ENCODE results near the gene LHX5. TPM values are rescaled to one million over a fixed set of nuclear protein-coding genes. Genes with fewer than 3 reads are reported as not detected.
A peak's percentile ranks its signal among the peaks of the same experiment; 100 is the strongest.

The LHX5 gene
- total RNA-seq, 1 donor from 2014 or later = 0.26 TPM

- Histone ChIP-seq H3K36me3 (ENCODE audit: control insufficient read depth, insufficient read depth, low read length) (no peaks in the 10 kb centered on the region), H3K4me3 (ENCODE audit: low read depth, low read length) (no peak overlapping the region), H3K27me3 (ENCODE audit: control insufficient read depth, insufficient read depth, low read length) (peaks cover 34% of the 10 kb centered on the region)
- DNase-seq (ENCODE audit: low read depth) = peak; percentile 21
- FAIRE-seq = no peak
- peak; percentile 49 for TF ChIP-seq CTCF (IDR thresholded peaks at IDR 0.05; ENCODE audit: insufficient read depth, low read length, severe bottlenecking)
These were observed 10.0 kb downstream of the LHX5 start for GRCh38 chr12:113461666-113462065.

- Histone ChIP-seq H3K36me3 (ENCODE audit: control insufficient read depth, insufficient read depth, low read length) (no peaks in the 10 kb centered on the region), H3K4me3 (ENCODE audit: low read depth, low read length) (no peak overlapping the region), H3K27me3 (ENCODE audit: control insufficient read depth, insufficient read depth, low read length) (peaks cover 21% of the 10 kb centered on the region)
- no peak for FAIRE-seq
- DNase-seq (ENCODE audit: low read depth) = no peak
- TF ChIP-seq CTCF (IDR thresholded peaks at IDR 0.05; ENCODE audit: insufficient read depth, low read length, severe bottlenecking) = no peak
These were observed 11.7 kb downstream of the LHX5 start for GRCh38 chr12:113459981-113460380.

- no peak for TF ChIP-seq CTCF (IDR thresholded peaks at IDR 0.05; ENCODE audit: insufficient read depth, low read length, severe bottlenecking)
- no peak for DNase-seq (ENCODE audit: low read depth)
- Histone ChIP-seq H3K27me3 (ENCODE audit: control insufficient read depth, insufficient read depth, low read length) (peaks cover 2% of the 10 kb centered on the region), H3K36me3 (ENCODE audit: control insufficient read depth, insufficient read depth, low read length) (no peaks in the 10 kb centered on the region), H3K4me3 (ENCODE audit: low read depth, low read length) (no peak overlapping the region)
- no peak for FAIRE-seq
These were observed 14.0 kb downstream of the LHX5 start for GRCh38 chr12:113457710-113458109.

- DNase-seq (ENCODE audit: low read depth) = no peak
- no peak for TF ChIP-seq CTCF (IDR thresholded peaks at IDR 0.05; ENCODE audit: insufficient read depth, low read length, severe bottlenecking)
- FAIRE-seq = no peak
- Histone ChIP-seq H3K27me3 (ENCODE audit: control insufficient read depth, insufficient read depth, low read length) (peaks cover 2% of the 10 kb centered on the region), H3K4me3 (ENCODE audit: low read depth, low read length) (no peak overlapping the region), H3K36me3 (ENCODE audit: control insufficient read depth, insufficient read depth, low read length) (no peaks in the 10 kb centered on the region)
These were observed 14.5 kb downstream of the LHX5 start for GRCh38 chr12:113457185-113457584.

- TF ChIP-seq CTCF (IDR thresholded peaks at IDR 0.05; ENCODE audit: insufficient read depth, low read length, severe bottlenecking) = no peak
- H3K27me3 ChIP-seq (ENCODE audit: control insufficient read depth, insufficient read depth, low read length) = peaks cover 2% of the 10 kb centered on the region
These were observed 14.9 kb downstream of the LHX5 start for GRCh38 chr12:113456761-113457160.

GRCh38 chr12:113456199-113456598, 15.5 kb downstream of the LHX5 start:
- TF ChIP-seq CTCF (IDR thresholded peaks at IDR 0.05; ENCODE audit: insufficient read depth, low read length, severe bottlenecking) = no peak
- no peak for FAIRE-seq
- Histone ChIP-seq H3K27me3 (ENCODE audit: control insufficient read depth, insufficient read depth, low read length) (peaks cover 2% of the 10 kb centered on the region), H3K4me3 (ENCODE audit: low read depth, low read length) (no peak overlapping the region), H3K36me3 (ENCODE audit: control insufficient read depth, insufficient read depth, low read length) (no peaks in the 10 kb centered on the region)
- DNase-seq (ENCODE audit: low read depth) = no peak

More at GRCh38 chr12:113456761-113457160, 14.9 kb downstream of the LHX5 start:
- no peak overlapping the region for H3K4me3 ChIP-seq (ENCODE audit: low read depth, low read length)
- DNase-seq (ENCODE audit: low read depth) (no peak), FAIRE-seq (no peak)
- no peaks in the 10 kb centered on the region for H3K36me3 ChIP-seq (ENCODE audit: control insufficient read depth, insufficient read depth, low read length)
